HG03342 (cell line): ENCODE results near the gene SUSD3.
"Not testable (repeated sequence)": the region's sequence is repeated elsewhere in the genome, so short reads cannot be mapped to it uniquely, and the experiment has no call there.

Experiments used
- ATAC-seq: cut with Tn5 transposase; IDR thresholded peaks from one replicate; pipeline ENCODE4 v1.9.1; 2021; ENCODE audit warnings: mild to moderate bottlenecking, moderate library complexity; ENCODE audit not compliant: unreplicated experiment

Gene SUSD3

GRCh38 chr9:93108291-93109041 lies 50.0 kb downstream of the SUSD3 start:
- ATAC-seq, result no peak

GRCh38 chr9:93110311-93110855 lies 51.9 kb downstream of the SUSD3 start:
- no peak for ATAC-seq

GRCh38 chr9:93111001-93111370 lies 52.5 kb downstream of the SUSD3 start:
- ATAC-seq, result no peak

- ATAC-seq, result no peak
Measured at GRCh38 chr9:93111371-93112115, 53.0 kb downstream of the SUSD3 start.

- no peak for ATAC-seq
Measured at GRCh38 chr9:93112116-93112863, 53.8 kb downstream of the SUSD3 start.

GRCh38 chr9:93112864-93113389 lies 54.4 kb downstream of the SUSD3 start:
- no peak for ATAC-seq

- no peak for ATAC-seq
Measured at GRCh38 chr9:93114169-93114983, 55.9 kb downstream of the SUSD3 start.

GRCh38 chr9:93114984-93115335 lies 56.5 kb downstream of the SUSD3 start:
- no peak for ATAC-seq

GRCh38 chr9:93115486-93116071 lies 57.1 kb downstream of the SUSD3 start:
- no peak for ATAC-seq

GRCh38 chr9:93116072-93116961 lies 57.8 kb downstream of the SUSD3 start:
- ATAC-seq, result no peak

GRCh38 chr9:93117521-93117920 lies 59.0 kb downstream of the SUSD3 start:
- not testable (repeated sequence) for ATAC-seq

GRCh38 chr9:93117924-93118862 lies 59.7 kb downstream of the SUSD3 start:
- ATAC-seq, result no peak

GRCh38 chr9:93118863-93119702 lies 60.6 kb downstream of the SUSD3 start:
- ATAC-seq, result no peak

- ATAC-seq, result no peak
Measured at GRCh38 chr9:93119703-93119952, 61.1 kb downstream of the SUSD3 start.

GRCh38 chr9:93119953-93120845 lies 61.7 kb downstream of the SUSD3 start:
- peak; percentile 96 for ATAC-seq

- ATAC-seq, result no peak
Measured at GRCh38 chr9:93120846-93121315, 62.4 kb downstream of the SUSD3 start.
